Measurements from ENCODE around the gene UPB1.
A peak's percentile ranks its signal among the peaks of the same experiment; 100 is the strongest.
"Not testable (repeated sequence)": the region's sequence is repeated elsewhere in the genome, so short reads cannot be mapped to it uniquely, and the experiment has no call there.

UPB1 gene

GRCh38 chr22:24535348-24535747, 40.2 kb downstream of the UPB1 start:
- DNase-seq (ENCODE audit: low read depth) = no peak

GRCh38 chr22:24536089-24536488, 41.0 kb downstream of the UPB1 start:
- no peak for DNase-seq (ENCODE audit: low read depth)

- no peak for DNase-seq (ENCODE audit: low read depth)
These were observed 45.3 kb downstream of the UPB1 start for GRCh38 chr22:24540470-24540869.

GRCh38 chr22:24541681-24542515, 46.8 kb downstream of the UPB1 start:
- DNase-seq (ENCODE audit: low read depth) = no peak

- no peak for DNase-seq (ENCODE audit: low read depth)
These were observed 47.5 kb downstream of the UPB1 start for GRCh38 chr22:24542641-24543040.

GRCh38 chr22:24543185-24543601, 48.1 kb downstream of the UPB1 start:
- DNase-seq (ENCODE audit: low read depth) = no peak

- DNase-seq (ENCODE audit: low read depth) = no peak
These were observed 48.6 kb downstream of the UPB1 start for GRCh38 chr22:24543679-24544243.

GRCh38 chr22:24548812-24549211, 53.7 kb downstream of the UPB1 start:
- DNase-seq (ENCODE audit: low read depth) = no peak

- DNase-seq (ENCODE audit: low read depth) = peak; percentile 31
These were observed 55.1 kb downstream of the UPB1 start for GRCh38 chr22:24550028-24550901.

GRCh38 chr22:24550902-24551435, 55.8 kb downstream of the UPB1 start:
- DNase-seq (ENCODE audit: low read depth) = no peak

- DNase-seq (ENCODE audit: low read depth) = not testable (repeated sequence)
These were observed 57.6 kb downstream of the UPB1 start for GRCh38 chr22:24552503-24553286.

- DNase-seq (ENCODE audit: low read depth) = peak; percentile 43
These were observed 58.6 kb downstream of the UPB1 start for GRCh38 chr22:24553597-24554312.

GRCh38 chr22:24554313-24555164, 59.4 kb downstream of the UPB1 start, which contains the start of gene GUCD1:
GUCD1 (minus strand) TSS chr22:24555138; CDS start chr22:24554991, 147 bp downstream.
- DNase-seq (ENCODE audit: low read depth) = peak; percentile 37

- peak; percentile 97 for DNase-seq (ENCODE audit: low read depth)
These were observed 60.3 kb downstream of the UPB1 start, which contains the start of gene SNRPD3 for GRCh38 chr22:24555165-24556039. SNRPD3 (plus strand) TSS chr22:24555999; CDS start chr22:24557675, 1,676 bp downstream.

- DNase-seq (ENCODE audit: low read depth) = no peak
These were observed 64.3 kb downstream of the UPB1 start for GRCh38 chr22:24559471-24559870.

GRCh38 chr22:24563246-24563645, 68.1 kb downstream of the UPB1 start:
- no peak for DNase-seq (ENCODE audit: low read depth)

- DNase-seq (ENCODE audit: low read depth) = peak; percentile 88
These were observed 69.4 kb downstream of the UPB1 start for GRCh38 chr22:24564376-24565058.

- DNase-seq (ENCODE audit: low read depth) = no peak
These were observed 69.9 kb downstream of the UPB1 start for GRCh38 chr22:24565077-24565476.

All from amniotic epithelial cell (primary cell).